ENCODE measurements around the gene CCR5AS.

CCR5AS gene

GRCh38 chr3:46406788-46407611, at the start of gene CCR5AS, which contains the start of gene CCRL2:
Gene CCR5AS, minus strand, starts transcription at chr3:46407066.
Gene CCRL2, plus strand, starts transcription at chr3:46407259. Its CDS starts 821 bp downstream, at chr3:46408080.
- Mint-ChIP-seq H3K36me3 (no peaks in the 10 kb centered on the region), H3K27me3 (ENCODE audit: low read depth) (no peaks in the 10 kb centered on the region), H3K27ac (no peak within 1 kb of the TSS), H3K9me3 (peaks cover 5% of the 10 kb centered on the region), H3K4me3 (no peak within 1 kb of the TSS), H3K4me1 (peaks cover 2% of the 10 kb centered on the region; the same call in 1 of the 2 replicates)
- no peak for ATAC-seq
- TF ChIP-seq NFATC4 (CRISPR knock-in tag; IDR thresholded peaks at IDR 0.05) (no peak), ZNF423 (CRISPR knock-in tag; IDR thresholded peaks at IDR 0.05) (no peak), ZNF425 (CRISPR knock-in tag; conservative IDR thresholded peaks at IDR 0.05) (no peak), EMX1 (CRISPR knock-in tag; IDR thresholded peaks at IDR 0.05) (no peak), ARID4B (CRISPR knock-in tag; IDR thresholded peaks at IDR 0.05; ENCODE audit: borderline replicate concordance) (no peak)
- CTCF ChIA-PET, result interaction anchor here (0.7 to 2.7 kb wide), 2 partner anchors 29 to 152 kb away, joined by 3 to 9 read pairs; no protein-coding TSS in a partner anchor
- POLR2A ChIA-PET, result no interaction called here
- no peak for DNase-seq (ENCODE audit: low spot score)

- Mint-ChIP-seq H3K9me3 (peaks cover 12% of the 10 kb centered on the region), H3K4me1 (no peaks in the 10 kb centered on the region), H3K4me3 (no peak overlapping the region), H3K36me3 (peaks cover 7% of the 10 kb centered on the region), H3K27me3 (ENCODE audit: low read depth) (0 out of 2 replicates have a peak, but pooled peaks cover 3% of the 10 kb centered on the region), H3K27ac (no peak overlapping the region)
- TF ChIP-seq ZMAT4 (CRISPR knock-in tag; IDR thresholded peaks at IDR 0.05) (no peak), ERG (CRISPR knock-in tag; IDR thresholded peaks at IDR 0.05) (no peak), SMAD4 (CRISPR knock-in tag; IDR thresholded peaks at IDR 0.05) (no peak), ESRRA (CRISPR knock-in tag; IDR thresholded peaks at IDR 0.05; ENCODE audit: borderline replicate concordance) (no peak), ATF2 (CRISPR knock-in tag; IDR thresholded peaks at IDR 0.05; ENCODE audit: borderline replicate concordance, low read depth) (no peak), FOXP4 (CRISPR knock-in tag; IDR thresholded peaks at IDR 0.05) (no peak), USF2 (CRISPR knock-in tag; IDR thresholded peaks at IDR 0.05) (no peak), TP53 (CRISPR knock-in tag; IDR thresholded peaks at IDR 0.05) (no peak), ZNF232 (CRISPR knock-in tag; IDR thresholded peaks at IDR 0.05) (no peak), NR2C2 (CRISPR knock-in tag; IDR thresholded peaks at IDR 0.05) (no peak), ZNF671 (CRISPR knock-in tag; IDR thresholded peaks at IDR 0.05) (no peak), IRF1 (CRISPR knock-in tag; IDR thresholded peaks at IDR 0.05) (no peak), NFATC4 (CRISPR knock-in tag; IDR thresholded peaks at IDR 0.05) (no peak), ZBTB21 (CRISPR knock-in tag; IDR thresholded peaks at IDR 0.05; ENCODE audit: borderline replicate concordance) (no peak), SMAD3 (CRISPR knock-in tag; IDR thresholded peaks at IDR 0.05; ENCODE audit: borderline replicate concordance) (no peak)
- ChIA-PET POLR2A (no interaction called here), CTCF (interaction anchor here (1.3 kb wide), 1 partner anchor 32 kb away, joined by 5 read pairs; no protein-coding TSS in a partner anchor)
- no peak for DNase-seq (ENCODE audit: low spot score)
- no peak for ATAC-seq
These were observed 49.3 kb upstream of the CCR5AS start for GRCh38 chr3:46456118-46456517.
